ENCODE measurements around the gene LRRK1.

DNA sequence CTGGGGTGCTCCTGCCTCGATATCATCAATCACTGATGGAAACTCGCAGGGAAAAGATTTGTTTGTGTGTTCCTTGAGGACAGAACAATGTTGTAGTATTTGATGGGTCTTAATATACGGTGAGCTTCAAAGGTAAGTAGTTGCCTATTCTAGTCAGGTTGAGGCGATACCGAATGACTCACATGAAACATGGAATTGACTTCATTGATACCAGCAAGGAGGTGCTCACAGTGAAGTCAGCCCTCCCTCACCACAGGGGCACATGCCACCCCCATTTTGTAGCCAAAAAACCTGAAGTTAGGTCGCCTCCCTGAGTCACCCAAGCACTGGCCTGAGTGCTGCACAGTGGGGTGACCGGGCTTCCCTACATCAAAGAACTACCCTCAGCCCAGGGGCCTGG, 43.2 kb upstream of the LRRK1 start:
- TF ChIP-seq, protein P1, sequence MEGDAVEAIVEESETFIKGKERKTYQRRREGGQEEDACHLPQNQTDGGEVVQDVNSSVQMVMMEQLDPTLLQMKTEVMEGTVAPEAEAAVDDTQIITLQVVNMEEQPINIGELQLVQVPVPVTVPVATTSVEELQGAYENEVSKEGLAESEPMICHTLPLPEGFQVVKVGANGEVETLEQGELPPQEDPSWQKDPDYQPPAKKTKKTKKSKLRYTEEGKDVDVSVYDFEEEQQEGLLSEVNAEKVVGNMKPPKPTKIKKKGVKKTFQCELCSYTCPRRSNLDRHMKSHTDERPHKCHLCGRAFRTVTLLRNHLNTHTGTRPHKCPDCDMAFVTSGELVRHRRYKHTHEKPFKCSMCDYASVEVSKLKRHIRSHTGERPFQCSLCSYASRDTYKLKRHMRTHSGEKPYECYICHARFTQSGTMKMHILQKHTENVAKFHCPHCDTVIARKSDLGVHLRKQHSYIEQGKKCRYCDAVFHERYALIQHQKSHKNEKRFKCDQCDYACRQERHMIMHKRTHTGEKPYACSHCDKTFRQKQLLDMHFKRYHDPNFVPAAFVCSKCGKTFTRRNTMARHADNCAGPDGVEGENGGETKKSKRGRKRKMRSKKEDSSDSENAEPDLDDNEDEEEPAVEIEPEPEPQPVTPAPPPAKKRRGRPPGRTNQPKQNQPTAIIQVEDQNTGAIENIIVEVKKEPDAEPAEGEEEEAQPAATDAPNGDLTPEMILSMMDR (IDR thresholded peaks at IDR 0.05): no peak
- TF ChIP-seq POLR2A (IDR thresholded peaks at IDR 0.05) (no peak), POLR2AphosphoS5 (IDR thresholded peaks at IDR 0.05) (no peak), EP300 (IDR thresholded peaks at IDR 0.05; ENCODE audit: low read depth) (no peak)

All from transverse colon (tissue), 4 donors.